GM23338 (cell line): ENCODE data around the gene RANBP1. TPM values are rescaled to one million over a fixed set of nuclear protein-coding genes. Genes with fewer than 3 reads are reported as not detected.
A peak's percentile ranks its signal among the peaks of the same experiment; 100 is the strongest.

Experiments
- ATAC-seq: fragments of 200-7000 bp; cut with Tn5 transposase; 3 replicates; pipeline ENCODE4 v1.9.1; 2020
- DNase-seq: peaks from one replicate; pipeline ENCODE4 v3.0.0-alpha.2; 2015; ENCODE audit warnings: low spot score
- H2AFZ ChIP-seq: fragments of 200-600 bp; sonication (generic); 2 replicates; pipeline ENCODE4 v1.8.0; 2016; ENCODE audit warnings: antibody characterized with exemption, mild to moderate bottlenecking, moderate library complexity
- H3F3A ChIP-seq: fragments of 200-600 bp; sonication (generic); replicated peaks from 2 replicates; pipeline ENCODE4 v1.8.0; 2017; ENCODE audit warnings: antibody characterized with exemption, mixed run types, low read depth
- H3K27ac ChIP-seq: fragments of 200-600 bp; sonication (generic); 2 replicates; pipeline ENCODE4 v1.6.1; 2016; ENCODE audit warnings: low read depth
- H3K27me3 ChIP-seq: fragments of 200-600 bp; sonication (generic); 2 replicates; pipeline ENCODE4 v1.8.0; 2016; ENCODE audit warnings: mild to moderate bottlenecking, mixed run types, moderate library complexity; ENCODE audit not compliant: insufficient read depth
- H3K36me3 ChIP-seq: fragments of 200-600 bp; sonication (generic); 2 replicates; pipeline ENCODE4 v1.8.0; 2016; ENCODE audit warnings: mild to moderate bottlenecking; ENCODE audit not compliant: insufficient read depth
- H3K4me1 ChIP-seq: fragments of 200-600 bp; sonication (generic); 2 replicates; pipeline ENCODE4 v1.8.0; 2016; ENCODE audit warnings: mild to moderate bottlenecking, moderate library complexity; ENCODE audit not compliant: insufficient read depth
- H3K4me2 ChIP-seq: fragments of 200-600 bp; sonication (generic); 2 replicates; pipeline ENCODE4 v1.7.1; 2017; ENCODE audit warnings: mixed run types
- H3K4me3 ChIP-seq: fragments of 200-600 bp; sonication (generic); 2 replicates; pipeline ENCODE4 v1.6.1; 2016; ENCODE audit warnings: mixed run types
- H3K79me2 ChIP-seq: fragments of 200-600 bp; sonication (generic); replicated peaks from 2 replicates; pipeline ENCODE4 v1.8.0; 2017; ENCODE audit warnings: mild to moderate bottlenecking; ENCODE audit not compliant: insufficient read depth
- H3K9me2 ChIP-seq: fragments of 200-600 bp; sonication (generic); 2 replicates; pipeline ENCODE4 v1.8.0; 2017; ENCODE audit not compliant: insufficient read depth
- H4K20me1 ChIP-seq: fragments of 200-600 bp; sonication (generic); replicated peaks from 2 replicates; pipeline ENCODE4 v1.8.0; 2017; ENCODE audit warnings: mild to moderate bottlenecking; ENCODE audit not compliant: insufficient read depth
- H3K27ac Mint-ChIP-seq: 2 replicates; pipeline ENCODE4 v1.8.0; 2020; ENCODE audit warnings: inconsistent platforms, mild to moderate bottlenecking, moderate library complexity, mixed read lengths
- H3K27me3 Mint-ChIP-seq: 3 replicates; pipeline ENCODE4 v1.8.0; 2022; ENCODE audit warnings: low read depth, mild to moderate bottlenecking, moderate library complexity, mixed read lengths, inconsistent platforms; ENCODE audit not compliant: insufficient read depth, poor library complexity
- H3K36me3 Mint-ChIP-seq: 3 replicates; pipeline ENCODE4 v1.8.0; 2021; ENCODE audit warnings: low read depth, mild to moderate bottlenecking, inconsistent platforms, moderate library complexity, mixed read lengths
- H3K4me1 Mint-ChIP-seq: 3 replicates; pipeline ENCODE4 v1.8.0; 2020; ENCODE audit warnings: mild to moderate bottlenecking, inconsistent platforms, mixed read lengths
- H3K4me3 Mint-ChIP-seq: 3 replicates; pipeline ENCODE4 v1.8.0; 2021; ENCODE audit warnings: moderate library complexity, mild to moderate bottlenecking, inconsistent platforms, mixed read lengths
- H3K9me3 Mint-ChIP-seq: 3 replicates; pipeline ENCODE4 v1.8.0; 2020; ENCODE audit warnings: moderate library complexity, mild to moderate bottlenecking, inconsistent platforms, mixed read lengths
- CREB1 ChIP-seq: fragments of 250-450 bp; sonication (Bioruptor Pico); IDR thresholded peaks from 2 replicates; pipeline ENCODE4 v1.5.0; 2020; ENCODE audit warnings: low read depth, mild to moderate bottlenecking, moderate library complexity
- EZH2 ChIP-seq: fragments of 200-600 bp; sonication (generic); IDR thresholded peaks from one replicate; pipeline ENCODE4 v1.8.0; 2017; ENCODE audit warnings: antibody characterized with exemption, mild to moderate bottlenecking, low read depth; ENCODE audit not compliant: unreplicated experiment
- EZH2phosphoT487 ChIP-seq: fragments of 200-600 bp; sonication (generic); IDR thresholded peaks from one replicate; pipeline ENCODE4 v1.8.1; 2018; ENCODE audit warnings: antibody characterized with exemption; ENCODE audit not compliant: unreplicated experiment
- JUNB ChIP-seq: IDR thresholded peaks from one replicate; pipeline ENCODE4 v1.6.1; 2016; ENCODE audit warnings: antibody characterized with exemption; ENCODE audit not compliant: unreplicated experiment
- NANOG ChIP-seq: IDR thresholded peaks from 2 replicates; pipeline ENCODE4 v1.6.1; 2016; ENCODE audit warnings: antibody characterized with exemption, borderline replicate concordance
- POLR2AphosphoS5 ChIP-seq: IDR thresholded peaks from 2 replicates; pipeline ENCODE4 v1.6.1; 2016; ENCODE audit warnings: antibody characterized with exemption, low read depth
- STAT1 ChIP-seq: IDR thresholded peaks from one replicate; pipeline ENCODE4 v1.6.1; 2016; ENCODE audit warnings: antibody characterized with exemption; ENCODE audit not compliant: unreplicated experiment
- ZNF114 ChIP-seq: fragments of 250-450 bp; sonication (Bioruptor Pico); IDR thresholded peaks from 2 replicates; pipeline ENCODE4 v1.5.0; 2020; ENCODE audit warnings: mild to moderate bottlenecking, moderate library complexity
- ZNF331 ChIP-seq: fragments of 250-450 bp; sonication (Bioruptor Pico); IDR thresholded peaks from 2 replicates; pipeline ENCODE4 v1.5.0; 2020; ENCODE audit warnings: low read depth, mild to moderate bottlenecking, moderate library complexity
- polyA plus RNA-seq: library from polyadenylated mRNA; unstranded; fragments of >200 nt; fragmentation: Nextera tagmentation; extraction: Ambion mirVana; gene quantifications from 2 replicates; pipeline ENCODE4 v1.2.1, GENCODE V29; 2016
- total RNA-seq: library from RNA; depleted of rRNA; stranded (reverse); fragments of >200 nt; shearing (Covaris generic); gene quantifications from 2 replicates; pipeline ENCODE4 v1.2.3, GENCODE V29; 2014
- TF ChIP-seq, protein P1 (sequence below), 2 experiments: fragments of 200-600 bp in 1 of 2; sonication (generic) in 1 of 2; conservative IDR thresholded peaks; 2 replicates each; pipeline versions ENCODE4 v1.5.1 to v1.6.1; 2016 to 2017; ENCODE audit warnings: antibody characterized with exemption in 2 of 2, low read depth in 2 of 2, mild to moderate bottlenecking in 2 of 2, moderate library complexity in 1 of 2
- TF ChIP-seq, protein P2 (sequence below): IDR thresholded peaks from one replicate; pipeline ENCODE4 v1.6.1; 2018; ENCODE audit warnings: antibody characterized with exemption; ENCODE audit not compliant: unreplicated experiment
- TF ChIP-seq, protein P3 (sequence below): IDR thresholded peaks from 2 replicates; pipeline ENCODE4 v1.6.1; 2016; ENCODE audit warnings: antibody characterized with exemption

Gene RANBP1
- total and polyA plus RNA-seq, 2 experiments from 2014 or later = 1,014 to 1,206 TPM

DNA sequence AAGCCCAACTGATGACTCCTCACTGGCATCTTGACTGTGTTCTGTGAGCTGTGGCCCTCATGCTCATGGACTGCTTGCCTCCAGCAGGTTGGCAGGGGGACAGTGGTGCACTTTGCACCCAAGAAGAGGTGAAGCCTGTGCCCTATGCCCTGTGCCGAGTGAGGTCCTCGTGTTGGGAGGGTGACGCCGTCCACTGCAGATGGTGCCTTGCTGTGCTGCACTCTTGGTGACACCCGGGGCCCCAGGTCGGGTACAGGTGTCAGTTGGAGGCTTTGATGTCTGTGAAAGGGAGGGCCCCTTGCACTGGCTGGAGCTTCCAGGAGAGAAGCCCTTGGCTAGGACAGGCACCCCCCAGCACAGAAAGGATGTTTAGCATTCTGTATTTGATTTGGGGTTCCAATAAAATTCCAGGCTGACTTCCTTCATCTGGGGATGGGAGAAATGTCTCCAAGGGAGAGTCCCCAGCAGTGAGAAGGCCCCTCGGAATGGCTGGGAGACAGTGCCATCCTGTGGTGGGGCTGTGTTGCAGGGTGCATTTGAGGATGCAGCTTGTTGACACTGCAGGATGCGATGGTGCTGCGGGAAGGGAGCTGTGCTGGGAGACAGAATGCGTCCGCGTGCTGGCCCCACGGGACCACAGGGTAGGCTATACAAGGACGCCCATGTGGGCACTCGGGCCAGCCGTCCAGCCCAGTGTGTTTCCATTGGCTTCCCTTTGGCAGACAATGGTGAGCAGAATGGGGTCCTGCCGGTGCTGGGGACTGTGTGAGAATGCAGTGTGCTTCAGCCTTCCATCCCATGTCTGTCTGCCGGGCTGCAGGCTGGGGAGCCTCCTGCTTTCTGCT, 13.2 kb downstream of the RANBP1 start:
- Histone ChIP-seq H3K4me1 (no peaks in the 10 kb centered on the region; the same call in 1 of the 2 replicates), H3F3A (peaks cover 44% of the 10 kb centered on the region), H3K36me3 (peaks cover 13% of the 10 kb centered on the region; the same call in 1 of the 2 replicates), H2AFZ (no peak overlapping the region), H3K27me3 (no peaks in the 10 kb centered on the region), H3K4me2 (no peak overlapping the region), H3K27ac (peak overlapping the region; percentile 74), H3K4me3 (no peak overlapping the region), H3K9me2 (no peaks in the 10 kb centered on the region), H4K20me1 (peaks cover 11% of the 10 kb centered on the region), H3K79me2 (peaks cover 13% of the 10 kb centered on the region)
- ATAC-seq = peak; percentile 23
- H3K27ac Mint-ChIP-seq = no peak overlapping the region
- peak; percentile 78 for DNase-seq
- TF ChIP-seq EZH2 = no peak
- peak; percentile 9; the same call in 1 of the 2 replicates for TF ChIP-seq POLR2AphosphoS5
- TF ChIP-seq, protein P1, sequence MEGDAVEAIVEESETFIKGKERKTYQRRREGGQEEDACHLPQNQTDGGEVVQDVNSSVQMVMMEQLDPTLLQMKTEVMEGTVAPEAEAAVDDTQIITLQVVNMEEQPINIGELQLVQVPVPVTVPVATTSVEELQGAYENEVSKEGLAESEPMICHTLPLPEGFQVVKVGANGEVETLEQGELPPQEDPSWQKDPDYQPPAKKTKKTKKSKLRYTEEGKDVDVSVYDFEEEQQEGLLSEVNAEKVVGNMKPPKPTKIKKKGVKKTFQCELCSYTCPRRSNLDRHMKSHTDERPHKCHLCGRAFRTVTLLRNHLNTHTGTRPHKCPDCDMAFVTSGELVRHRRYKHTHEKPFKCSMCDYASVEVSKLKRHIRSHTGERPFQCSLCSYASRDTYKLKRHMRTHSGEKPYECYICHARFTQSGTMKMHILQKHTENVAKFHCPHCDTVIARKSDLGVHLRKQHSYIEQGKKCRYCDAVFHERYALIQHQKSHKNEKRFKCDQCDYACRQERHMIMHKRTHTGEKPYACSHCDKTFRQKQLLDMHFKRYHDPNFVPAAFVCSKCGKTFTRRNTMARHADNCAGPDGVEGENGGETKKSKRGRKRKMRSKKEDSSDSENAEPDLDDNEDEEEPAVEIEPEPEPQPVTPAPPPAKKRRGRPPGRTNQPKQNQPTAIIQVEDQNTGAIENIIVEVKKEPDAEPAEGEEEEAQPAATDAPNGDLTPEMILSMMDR (conservative IDR thresholded peaks at IDR 0.05; ENCODE audit: low read depth in 2 of 2) = peak; percentile 47 to 74
- H3K4me1 Mint-ChIP-seq = peaks cover 2% of the 10 kb centered on the region; the same call in 1 of the 3 replicates
- no peaks in the 10 kb centered on the region for H3K9me3 Mint-ChIP-seq
- H3K36me3 Mint-ChIP-seq = peaks cover 43% of the 10 kb centered on the region
- H3K27me3 Mint-ChIP-seq = peaks cover 17% of the 10 kb centered on the region
- peak overlapping the region; percentile 34; the same call in 2 of the 3 replicates for H3K4me3 Mint-ChIP-seq

DNA sequence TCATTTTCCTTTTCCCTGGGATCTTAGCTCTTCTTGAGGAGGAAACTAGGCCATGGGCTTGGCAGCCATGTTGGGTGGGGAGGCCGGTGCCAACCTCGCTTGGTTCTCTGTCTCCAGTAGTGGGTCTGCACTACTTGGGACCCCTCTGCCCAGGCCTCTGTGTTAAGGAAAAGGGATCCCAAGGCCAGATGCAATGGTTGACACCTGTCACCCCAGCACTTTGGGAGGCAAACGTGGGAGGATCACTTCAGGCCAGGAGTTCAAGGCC, 13.8 kb downstream of the RANBP1 start:
- DNase-seq (no peak), ATAC-seq (no peak)
- H3K36me3 ChIP-seq = peaks cover 13% of the 10 kb centered on the region; the same call in 1 of the 2 replicates
- Mint-ChIP-seq H3K27me3 (peaks cover 17% of the 10 kb centered on the region), H3K4me3 (no peak overlapping the region), H3K27ac (no peak overlapping the region), H3K36me3 (peaks cover 38% of the 10 kb centered on the region), H3K4me1 (peaks cover 2% of the 10 kb centered on the region; the same call in 1 of the 3 replicates), H3K9me3 (no peaks in the 10 kb centered on the region)
- H3K4me1 ChIP-seq = no peaks in the 10 kb centered on the region; the same call in 1 of the 2 replicates
- no peak overlapping the region for H3K4me2 ChIP-seq
- H3K27ac ChIP-seq = no peak overlapping the region
- H3K79me2 ChIP-seq = peaks cover 17% of the 10 kb centered on the region
- H3K9me2 ChIP-seq = no peaks in the 10 kb centered on the region
- no peaks in the 10 kb centered on the region for H3K27me3 ChIP-seq
- H3K4me3 ChIP-seq = no peak overlapping the region
- H4K20me1 ChIP-seq = peaks cover 8% of the 10 kb centered on the region
- no peak overlapping the region for H2AFZ ChIP-seq
- peaks cover 44% of the 10 kb centered on the region for H3F3A ChIP-seq
- TF ChIP-seq JUNB = no peak
- TF ChIP-seq CREB1 (CRISPR knock-in tag) = no peak
- no peak for TF ChIP-seq ZNF331
- TF ChIP-seq, protein P1 (conservative IDR thresholded peaks at IDR 0.05; ENCODE audit: low read depth in 2 of 2) = no peak
- no peak for TF ChIP-seq ZNF114 (CRISPR knock-in tag)
- TF ChIP-seq, protein P2, sequence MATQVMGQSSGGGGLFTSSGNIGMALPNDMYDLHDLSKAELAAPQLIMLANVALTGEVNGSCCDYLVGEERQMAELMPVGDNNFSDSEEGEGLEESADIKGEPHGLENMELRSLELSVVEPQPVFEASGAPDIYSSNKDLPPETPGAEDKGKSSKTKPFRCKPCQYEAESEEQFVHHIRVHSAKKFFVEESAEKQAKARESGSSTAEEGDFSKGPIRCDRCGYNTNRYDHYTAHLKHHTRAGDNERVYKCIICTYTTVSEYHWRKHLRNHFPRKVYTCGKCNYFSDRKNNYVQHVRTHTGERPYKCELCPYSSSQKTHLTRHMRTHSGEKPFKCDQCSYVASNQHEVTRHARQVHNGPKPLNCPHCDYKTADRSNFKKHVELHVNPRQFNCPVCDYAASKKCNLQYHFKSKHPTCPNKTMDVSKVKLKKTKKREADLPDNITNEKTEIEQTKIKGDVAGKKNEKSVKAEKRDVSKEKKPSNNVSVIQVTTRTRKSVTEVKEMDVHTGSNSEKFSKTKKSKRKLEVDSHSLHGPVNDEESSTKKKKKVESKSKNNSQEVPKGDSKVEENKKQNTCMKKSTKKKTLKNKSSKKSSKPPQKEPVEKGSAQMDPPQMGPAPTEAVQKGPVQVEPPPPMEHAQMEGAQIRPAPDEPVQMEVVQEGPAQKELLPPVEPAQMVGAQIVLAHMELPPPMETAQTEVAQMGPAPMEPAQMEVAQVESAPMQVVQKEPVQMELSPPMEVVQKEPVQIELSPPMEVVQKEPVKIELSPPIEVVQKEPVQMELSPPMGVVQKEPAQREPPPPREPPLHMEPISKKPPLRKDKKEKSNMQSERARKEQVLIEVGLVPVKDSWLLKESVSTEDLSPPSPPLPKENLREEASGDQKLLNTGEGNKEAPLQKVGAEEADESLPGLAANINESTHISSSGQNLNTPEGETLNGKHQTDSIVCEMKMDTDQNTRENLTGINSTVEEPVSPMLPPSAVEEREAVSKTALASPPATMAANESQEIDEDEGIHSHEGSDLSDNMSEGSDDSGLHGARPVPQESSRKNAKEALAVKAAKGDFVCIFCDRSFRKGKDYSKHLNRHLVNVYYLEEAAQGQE = no peak
- TF ChIP-seq STAT1 = no peak
- TF ChIP-seq NANOG = no peak
- TF ChIP-seq EZH2phosphoT487 = no peak
- TF ChIP-seq, protein P3, sequence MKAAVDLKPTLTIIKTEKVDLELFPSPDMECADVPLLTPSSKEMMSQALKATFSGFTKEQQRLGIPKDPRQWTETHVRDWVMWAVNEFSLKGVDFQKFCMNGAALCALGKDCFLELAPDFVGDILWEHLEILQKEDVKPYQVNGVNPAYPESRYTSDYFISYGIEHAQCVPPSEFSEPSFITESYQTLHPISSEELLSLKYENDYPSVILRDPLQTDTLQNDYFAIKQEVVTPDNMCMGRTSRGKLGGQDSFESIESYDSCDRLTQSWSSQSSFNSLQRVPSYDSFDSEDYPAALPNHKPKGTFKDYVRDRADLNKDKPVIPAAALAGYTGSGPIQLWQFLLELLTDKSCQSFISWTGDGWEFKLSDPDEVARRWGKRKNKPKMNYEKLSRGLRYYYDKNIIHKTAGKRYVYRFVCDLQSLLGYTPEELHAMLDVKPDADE = no peak
- TF ChIP-seq POLR2AphosphoS5 = no peak
- no peak for TF ChIP-seq EZH2
